Endothelial cell of umbilical vein (primary cell): ENCODE results near the gene MTSS2. TPM values are rescaled to one million over a fixed set of nuclear protein-coding genes. Genes with fewer than 3 reads are reported as not detected.

Source experiments
- BruUV-seq: library from RNA; stranded (reverse); fragments of 400-500 nt; replicated peaks from 2 replicates; lab custom pipeline; 2021; lab: Mats Ljungman, UMichigan
- CTCF ChIA-PET: fragments of 300-600, 350-600 bp; sonication (Branson Sonifier 250); formaldehyde crosslinking; loops from one replicate; lab custom pipeline; 2021; ENCODE audit warnings: antibody characterized with exemption, inconsistent platforms; lab: Charles Lee
- POLR2A ChIA-PET: fragments of 300-600, 350-600 bp; sonication (Branson Sonifier 250); formaldehyde crosslinking; loops from one replicate; lab custom pipeline; 2021; ENCODE audit warnings: antibody characterized with exemption, inconsistent platforms; lab: Charles Lee
- DNase-seq: peaks from one replicate; pipeline ENCODE4 v3.0.0-alpha.2; 2011; ENCODE audit warnings: low read depth, low spot score
- FAIRE-seq: peaks from 2 replicates; lab custom pipeline; 2011; peaks lifted over from hg19 to GRCh38; lab: Jason Lieb, UNC
- H2AFZ ChIP-seq: 2 replicates; pipeline ENCODE4 v1.6.0; 2012; ENCODE audit warnings: low read depth, low read length, control low read depth, inconsistent platforms
- H3K27ac ChIP-seq: 2 replicates; pipeline ENCODE4 v1.5.1; 2011; ENCODE audit warnings: low read depth, mild to moderate bottlenecking, control low read depth, low read length, moderate library complexity; ENCODE audit not compliant: insufficient read depth
- H3K27me3 ChIP-seq, 2 experiments: 2 replicates each; pipeline versions ENCODE4 v1.6.0 to v1.6.1; 2011; ENCODE audit warnings: low read length in 2 of 2, mixed read lengths in 1 of 2; ENCODE audit not compliant: control insufficient read depth in 2 of 2, insufficient read depth in 2 of 2
- H3K36me3 ChIP-seq, 2 experiments: 2 replicates in 1 of 2; 3 replicates in 1 of 2; pipeline ENCODE4 v1.5.1; 2011; ENCODE audit warnings: low read length in 2 of 2, mild to moderate bottlenecking in 1 of 2, moderate library complexity in 1 of 2; ENCODE audit not compliant: control insufficient read depth in 2 of 2, insufficient read depth in 2 of 2; ENCODE audit errors: extremely low read depth in 1 of 2
- H3K4me1 ChIP-seq: 3 replicates; pipeline ENCODE4 v1.5.1; 2011; ENCODE audit warnings: mild to moderate bottlenecking, low read length; ENCODE audit not compliant: control insufficient read depth, insufficient read depth; ENCODE audit errors: extremely low read depth
- H3K4me2 ChIP-seq: 2 replicates; pipeline ENCODE4 v1.6.1; 2011; ENCODE audit warnings: low read length, control low read depth, mixed read lengths; ENCODE audit not compliant: insufficient read depth
- H3K4me3 ChIP-seq, 3 experiments: fragments of 200-600 bp in 1 of 3; sonication (generic), shearing (Covaris generic) in 1 of 3; replicated peaks in 1 of 3; 2 replicates each; pipeline ENCODE4 v1.5.1; 2011 to 2016; ENCODE audit warnings: control low read depth in 3 of 3, low read length in 3 of 3, mild to moderate bottlenecking in 2 of 3, inconsistent platforms in 1 of 3, low read depth in 1 of 3, moderate library complexity in 1 of 3; ENCODE audit not compliant: insufficient read depth in 1 of 3
- H3K79me2 ChIP-seq: 2 replicates; pipeline ENCODE4 v1.6.0; 2012; ENCODE audit warnings: low read length, inconsistent platforms; ENCODE audit not compliant: control insufficient read depth, insufficient read depth
- H3K9ac ChIP-seq: replicated peaks from 2 replicates; pipeline ENCODE3; 2011; ENCODE audit warnings: low read length, control low read depth; ENCODE audit not compliant: insufficient read depth; ENCODE audit errors: extremely low read depth
- H3K9me1 ChIP-seq: replicated peaks from 3 replicates; pipeline ENCODE4 v1.6.0; 2011; ENCODE audit warnings: mild to moderate bottlenecking, low read length; ENCODE audit not compliant: control insufficient read depth, insufficient read depth; ENCODE audit errors: extremely low read depth
- H3K9me3 ChIP-seq: replicated peaks from 2 replicates; pipeline ENCODE4 v1.5.1; 2012; ENCODE audit warnings: low read length, inconsistent platforms; ENCODE audit not compliant: control insufficient read depth, insufficient read depth
- H4K20me1 ChIP-seq: replicated peaks from 2 replicates; pipeline ENCODE3; 2011; ENCODE audit warnings: mild to moderate bottlenecking, low read length; ENCODE audit not compliant: control insufficient read depth, insufficient read depth; ENCODE audit errors: extremely low read depth
- FOS ChIP-seq: IDR thresholded peaks from 2 replicates; pipeline ENCODE4 v1.6.1; 2011; ENCODE audit warnings: mild to moderate bottlenecking, low read length, moderate library complexity, borderline replicate concordance; ENCODE audit not compliant: insufficient read depth
- GATA2 ChIP-seq: IDR thresholded peaks from 2 replicates; pipeline ENCODE4 v1.7.0; 2011; ENCODE audit warnings: low read depth, mild to moderate bottlenecking, moderate library complexity, mixed read lengths, low read length; ENCODE audit not compliant: insufficient read length, insufficient read depth
- JUN ChIP-seq: IDR thresholded peaks from 2 replicates; pipeline ENCODE4 v1.6.1; 2011; ENCODE audit warnings: borderline replicate concordance, low read depth; ENCODE audit not compliant: insufficient read length, insufficient read depth
- MYC ChIP-seq: IDR thresholded peaks from one replicate; pipeline ENCODE4 v1.6.1; 2011; ENCODE audit warnings: mild to moderate bottlenecking, low read depth, low read length
- dilution Hi-C: fragments of 300-500 bp; cut with MboI; formaldehyde crosslinking; loops from one replicate; pipeline ENCODE4 v1.15.0; 2019; ENCODE audit warnings: low sequenced_read_pairs; ENCODE audit not compliant: extremely low pct_ligation_motif_present
- intact Hi-C: fragments of 100-400 bp; cut with micrococcal nuclease; formaldehyde crosslinking; loops from one replicate; pipeline ENCODE4 v1.10.0; 2022
- polyA plus RNA-seq, 4 experiments: library from polyadenylated mRNA; depleted of rRNA in 3 of 4; stranded (reverse) in 3 of 4; unstranded in 1 of 4; fragments of >200 nt; gene quantifications; 2 replicates each; pipeline versions ENCODE4 v1.2.1 to v1.2.3, GENCODE V29; 2011 to 2012; ENCODE audit warnings: missing spikeins in 1 of 4
- total RNA-seq: library from RNA; stranded (reverse); gene quantifications from 2 replicates; pipeline ENCODE4 v1.2.3, GENCODE V29; 2021
- TF ChIP-seq, protein P1 (sequence below), 2 donors: IDR thresholded peaks; 1 replicate in 1 of 2; 2 replicates in 1 of 2; pipeline ENCODE4 v1.5.1; 2011; ENCODE audit warnings: low read length in 2 of 2, mild to moderate bottlenecking in 2 of 2, moderate library complexity in 2 of 2, control low read depth in 1 of 2, inconsistent platforms in 1 of 2, low read depth in 1 of 2; ENCODE audit not compliant: insufficient read depth in 1 of 2; ENCODE audit errors: extremely low read depth in 1 of 2
- TF ChIP-seq, protein P2 (sequence below): IDR thresholded peaks from 2 replicates; pipeline ENCODE4 v1.6.1; 2011; ENCODE audit not compliant: insufficient read depth, insufficient read length

The MTSS2 gene
- total and polyA plus RNA-seq, 2 donors (not counting 3 experiments of a cell fraction or from before 2014, with no cell fraction given) = 38.4 to 42.3 TPM

DNA sequence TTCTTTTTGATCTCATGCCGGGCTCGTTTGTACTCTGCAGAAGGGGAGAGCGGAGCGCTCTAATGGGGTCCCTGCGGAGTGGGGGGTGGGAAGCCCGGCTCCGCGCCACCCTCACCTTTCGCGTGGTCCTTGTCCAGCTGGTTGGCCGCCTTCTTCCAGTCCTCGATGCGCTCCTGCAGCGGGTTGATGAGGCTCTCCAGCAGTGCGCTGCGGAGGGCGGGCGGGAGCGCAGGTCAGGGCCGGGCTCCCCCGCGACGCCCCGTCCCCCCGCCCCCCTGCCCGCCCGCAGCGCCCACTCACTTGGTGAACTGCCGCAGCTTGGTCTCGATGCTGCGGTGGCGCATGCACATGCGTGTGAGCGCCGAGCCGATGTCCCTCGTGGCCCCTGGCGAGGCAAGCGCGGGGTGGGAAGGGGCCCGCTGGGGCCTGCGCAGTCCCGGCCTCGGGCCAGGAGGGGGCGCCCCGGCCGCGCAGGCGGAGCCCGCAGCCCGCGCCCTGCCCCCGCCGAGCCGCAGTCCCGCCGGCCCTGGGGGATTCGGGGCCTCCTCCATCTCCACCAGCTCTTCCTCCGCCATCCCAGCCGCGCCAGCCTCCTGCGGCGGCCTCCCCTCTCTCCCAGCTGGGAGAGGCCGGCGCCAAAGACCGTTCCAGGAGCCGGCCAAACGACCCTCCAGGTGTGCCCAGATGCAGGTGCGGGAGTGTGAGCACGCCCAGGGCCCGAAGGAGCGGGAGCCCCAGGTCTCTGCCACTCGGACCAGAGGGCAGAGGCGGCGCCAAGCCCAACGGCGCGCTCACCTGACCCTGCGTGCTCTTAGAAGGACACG lies 6.0 kb downstream of the MTSS2 start:
- Histone ChIP-seq H3K9ac (no peak overlapping the region), H3K4me2 (no peak overlapping the region), H4K20me1 (no peaks in the 10 kb centered on the region)

More for the DNA sequence above, 6.0 kb downstream of the MTSS2 start:
- no peak overlapping the region for H3K4me3 ChIP-seq
- dilution Hi-C loops (no loop called here), intact Hi-C loops (loop anchor here (1.0 to 5.0 kb wide), 4 partner anchors 58 to 679 kb away; partner anchors contain the start of gene CALB2)
- no peak overlapping the region for H3K27ac ChIP-seq
- ChIA-PET CTCF (interaction anchor here (0.8 to 7.8 kb wide), 11 partner anchors 9 to 632 kb away, joined by 3 to 144 read pairs (median 3); no protein-coding TSS in a partner anchor), POLR2A (interaction anchor here (1.3 kb wide), 1 partner anchor 91 kb away, joined by 4 read pairs; no protein-coding TSS in a partner anchor)
- BruUV-seq = no TSS peak
- H3K9me3 ChIP-seq = no peaks in the 10 kb centered on the region
- no peaks in the 10 kb centered on the region for H3K27me3 ChIP-seq
- H3K4me1 ChIP-seq = peaks cover 5% of the 10 kb centered on the region
- peaks cover 13 to 37% of the 10 kb centered on the region in 2 experiments for H3K36me3 ChIP-seq
- no peak overlapping the region for H2AFZ ChIP-seq
- H3K9me1 ChIP-seq = no peaks in the 10 kb centered on the region
- H3K79me2 ChIP-seq = peaks cover 28% of the 10 kb centered on the region
- TF ChIP-seq, protein P1, sequence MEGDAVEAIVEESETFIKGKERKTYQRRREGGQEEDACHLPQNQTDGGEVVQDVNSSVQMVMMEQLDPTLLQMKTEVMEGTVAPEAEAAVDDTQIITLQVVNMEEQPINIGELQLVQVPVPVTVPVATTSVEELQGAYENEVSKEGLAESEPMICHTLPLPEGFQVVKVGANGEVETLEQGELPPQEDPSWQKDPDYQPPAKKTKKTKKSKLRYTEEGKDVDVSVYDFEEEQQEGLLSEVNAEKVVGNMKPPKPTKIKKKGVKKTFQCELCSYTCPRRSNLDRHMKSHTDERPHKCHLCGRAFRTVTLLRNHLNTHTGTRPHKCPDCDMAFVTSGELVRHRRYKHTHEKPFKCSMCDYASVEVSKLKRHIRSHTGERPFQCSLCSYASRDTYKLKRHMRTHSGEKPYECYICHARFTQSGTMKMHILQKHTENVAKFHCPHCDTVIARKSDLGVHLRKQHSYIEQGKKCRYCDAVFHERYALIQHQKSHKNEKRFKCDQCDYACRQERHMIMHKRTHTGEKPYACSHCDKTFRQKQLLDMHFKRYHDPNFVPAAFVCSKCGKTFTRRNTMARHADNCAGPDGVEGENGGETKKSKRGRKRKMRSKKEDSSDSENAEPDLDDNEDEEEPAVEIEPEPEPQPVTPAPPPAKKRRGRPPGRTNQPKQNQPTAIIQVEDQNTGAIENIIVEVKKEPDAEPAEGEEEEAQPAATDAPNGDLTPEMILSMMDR (IDR thresholded peaks at IDR 0.05; ENCODE audit: extremely low read depth in 1 of 2, insufficient read depth in 1 of 2, low read depth in 1 of 2, low read length in 2 of 2) = peak; percentile 49 to 56
- TF ChIP-seq MYC = no peak
- no peak for TF ChIP-seq JUN
- TF ChIP-seq, protein P2, sequence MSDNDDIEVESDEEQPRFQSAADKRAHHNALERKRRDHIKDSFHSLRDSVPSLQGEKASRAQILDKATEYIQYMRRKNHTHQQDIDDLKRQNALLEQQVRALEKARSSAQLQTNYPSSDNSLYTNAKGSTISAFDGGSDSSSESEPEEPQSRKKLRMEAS = no peak
- no peak for TF ChIP-seq GATA2
- no peak for TF ChIP-seq FOS
- FAIRE-seq (no peak), DNase-seq (no peak)
